ENCODE data around the gene FBXO40. TPM values are rescaled to one million over a fixed set of nuclear protein-coding genes. Genes with fewer than 3 reads are reported as not detected.

Gene FBXO40
- total RNA-seq, 4 donors from 2014 or later = 7.2 to 40.8 (median 28.7) TPM

DNA sequence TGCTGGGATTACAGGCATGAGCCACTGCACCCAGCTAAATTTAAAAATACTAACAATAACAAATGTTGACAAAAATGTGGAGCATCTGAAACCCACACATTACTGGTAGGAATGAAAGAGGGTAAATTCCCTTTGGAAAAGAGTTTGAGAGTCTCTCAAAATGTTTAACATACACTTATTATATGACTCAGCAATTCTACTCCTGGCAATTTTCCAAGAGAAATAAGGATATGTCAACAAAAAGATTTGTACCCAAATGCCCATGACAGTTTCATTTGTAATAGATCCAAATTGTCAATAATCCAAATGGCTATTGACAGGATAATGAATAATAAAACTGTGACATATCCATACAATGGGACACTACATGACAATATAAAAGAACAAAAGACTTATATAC is 58.5 kb downstream of the FBXO40 start:
- intact Hi-C loops (cut with DNase I; ENCODE audit: low total_unique reads) = no loop called here
- TF ChIP-seq, protein P1, sequence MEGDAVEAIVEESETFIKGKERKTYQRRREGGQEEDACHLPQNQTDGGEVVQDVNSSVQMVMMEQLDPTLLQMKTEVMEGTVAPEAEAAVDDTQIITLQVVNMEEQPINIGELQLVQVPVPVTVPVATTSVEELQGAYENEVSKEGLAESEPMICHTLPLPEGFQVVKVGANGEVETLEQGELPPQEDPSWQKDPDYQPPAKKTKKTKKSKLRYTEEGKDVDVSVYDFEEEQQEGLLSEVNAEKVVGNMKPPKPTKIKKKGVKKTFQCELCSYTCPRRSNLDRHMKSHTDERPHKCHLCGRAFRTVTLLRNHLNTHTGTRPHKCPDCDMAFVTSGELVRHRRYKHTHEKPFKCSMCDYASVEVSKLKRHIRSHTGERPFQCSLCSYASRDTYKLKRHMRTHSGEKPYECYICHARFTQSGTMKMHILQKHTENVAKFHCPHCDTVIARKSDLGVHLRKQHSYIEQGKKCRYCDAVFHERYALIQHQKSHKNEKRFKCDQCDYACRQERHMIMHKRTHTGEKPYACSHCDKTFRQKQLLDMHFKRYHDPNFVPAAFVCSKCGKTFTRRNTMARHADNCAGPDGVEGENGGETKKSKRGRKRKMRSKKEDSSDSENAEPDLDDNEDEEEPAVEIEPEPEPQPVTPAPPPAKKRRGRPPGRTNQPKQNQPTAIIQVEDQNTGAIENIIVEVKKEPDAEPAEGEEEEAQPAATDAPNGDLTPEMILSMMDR (IDR thresholded peaks at IDR 0.05 in 4 of 5, conservative IDR thresholded peaks at IDR 0.05 in 1 of 5) = no peak
- no peak for TF ChIP-seq POLR2A (IDR thresholded peaks at IDR 0.05)
- no peak for ATAC-seq
- in situ Hi-C loops (cut with MboI; ENCODE audit: low sequenced_read_pairs in 4 of 4) = no loop called here
- peaks cover 17 to 21% of the 10 kb centered on the region in 2 donors for H3K4me1 ChIP-seq
- H3K36me3 ChIP-seq = no peaks in the 10 kb centered on the region
- H3K27me3 ChIP-seq = no peaks in the 10 kb centered on the region
- H3K27ac ChIP-seq = peak overlapping the region; percentile 7 to 38 (median 26)
- H3K4me3 ChIP-seq = no peak overlapping the region
- DNase-seq = no peak
- no peaks in the 10 kb centered on the region for H3K9me3 ChIP-seq

DNA sequence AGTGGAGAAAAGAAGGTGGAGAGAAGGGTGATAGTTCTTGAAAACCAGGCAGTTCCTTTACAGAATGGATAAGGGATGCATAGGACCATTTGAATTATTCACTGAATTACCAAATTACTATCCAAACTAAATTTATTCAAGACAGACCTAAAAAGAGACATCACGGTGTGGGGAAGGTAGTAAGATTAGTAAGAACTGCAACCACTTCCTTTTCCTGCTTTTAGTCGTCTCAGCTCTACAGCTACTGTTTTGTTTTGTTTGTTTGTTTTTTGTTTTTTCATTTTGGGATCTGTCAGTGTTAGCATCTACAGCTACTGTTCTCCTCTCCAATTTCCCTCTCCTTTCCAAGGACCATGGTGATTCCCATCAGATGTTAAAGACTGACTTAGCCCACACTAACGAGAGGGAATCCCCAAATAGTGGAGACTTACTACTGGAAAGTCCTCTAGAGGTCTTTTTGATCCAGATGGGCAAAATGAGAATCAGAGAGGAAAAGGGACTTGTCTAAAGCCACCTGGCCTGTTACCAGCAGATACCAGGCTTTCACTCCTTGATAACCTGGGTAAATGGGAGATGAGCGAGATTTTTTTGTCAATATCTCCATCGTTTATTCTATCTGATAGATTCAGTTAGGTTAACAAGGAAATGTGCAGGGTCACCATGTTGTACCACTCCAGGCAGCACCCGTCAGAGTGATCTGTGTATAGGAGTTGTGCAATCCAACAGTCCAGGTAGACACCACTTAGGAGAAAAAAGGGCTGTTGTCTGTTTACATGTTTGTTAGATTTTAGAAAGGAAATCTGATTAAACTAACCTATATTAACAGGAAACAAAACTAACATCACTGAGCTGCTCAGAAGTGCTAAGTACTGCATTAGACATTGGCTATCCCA is 61.6 kb downstream of the FBXO40 start:
- no peak for DNase-seq
- Histone ChIP-seq H3K4me1 (peaks cover 0 to 6% of the 10 kb centered on the region in 2 donors), H3K27me3 (no peaks in the 10 kb centered on the region), H3K27ac (no peak overlapping the region), H3K9me3 (no peaks in the 10 kb centered on the region), H3K36me3 (no peaks in the 10 kb centered on the region), H3K4me3 (no peak overlapping the region)
- intact Hi-C loops (cut with DNase I; ENCODE audit: low total_unique reads) (no loop called here), in situ Hi-C loops (cut with MboI; ENCODE audit: low sequenced_read_pairs in 4 of 4) (no loop called here)
- TF ChIP-seq, protein P1 (IDR thresholded peaks at IDR 0.05 in 4 of 5, conservative IDR thresholded peaks at IDR 0.05 in 1 of 5) = no peak
- TF ChIP-seq POLR2A (IDR thresholded peaks at IDR 0.05) = no peak
- no peak for ATAC-seq

DNA sequence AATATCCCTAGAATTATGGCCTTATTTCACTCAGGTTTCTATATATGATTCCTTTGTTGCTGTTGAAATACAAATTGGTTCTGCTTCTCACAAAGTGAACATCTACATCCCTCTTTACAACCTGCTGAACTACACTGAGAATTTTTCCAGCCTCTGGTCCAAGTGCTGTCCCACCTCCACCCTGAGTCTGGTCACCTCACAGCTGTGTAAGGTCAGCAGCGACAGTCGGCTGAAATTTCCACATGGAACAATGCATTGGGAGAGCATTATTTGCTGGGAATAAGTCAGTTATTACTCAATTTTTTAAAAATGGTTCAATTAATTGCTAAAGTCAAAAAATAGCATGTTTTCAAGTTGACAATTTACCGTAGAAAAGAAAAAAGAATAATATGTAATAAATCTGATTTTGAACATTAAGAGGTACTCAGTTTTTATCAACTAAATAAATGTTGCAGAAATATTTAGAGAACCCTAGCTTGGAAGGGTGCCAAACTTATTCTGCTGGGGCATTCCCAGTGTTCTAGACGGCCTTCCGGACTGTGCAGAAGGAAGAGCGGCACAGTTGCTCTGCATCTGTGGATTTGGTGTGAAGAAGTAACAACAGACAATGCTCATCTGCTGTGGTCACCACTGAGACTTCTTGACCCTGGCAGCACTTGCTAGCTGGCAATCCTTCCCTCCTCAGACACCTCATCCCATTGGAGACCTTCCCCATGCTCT is 65.7 kb downstream of the FBXO40 start:
- H3K4me1 ChIP-seq = peaks cover 8 to 12% of the 10 kb centered on the region in 2 donors
- no peaks in the 10 kb centered on the region for H3K9me3 ChIP-seq
- H3K36me3 ChIP-seq = peaks cover 0 to 1% of the 10 kb centered on the region in 2 donors
- intact Hi-C loops (cut with DNase I; ENCODE audit: low total_unique reads) (no loop called here), in situ Hi-C loops (cut with MboI; ENCODE audit: low sequenced_read_pairs in 4 of 4) (no loop called here)
- no peak for TF ChIP-seq POLR2A (IDR thresholded peaks at IDR 0.05)
- TF ChIP-seq, protein P1 (IDR thresholded peaks at IDR 0.05 in 4 of 5, conservative IDR thresholded peaks at IDR 0.05 in 1 of 5) = no peak
- no peak for DNase-seq
- peak overlapping the region in 1 of 4 donors; percentile 3 for H3K4me3 ChIP-seq
- H3K27ac ChIP-seq = no peak overlapping the region
- H3K27me3 ChIP-seq = no peaks in the 10 kb centered on the region
- ATAC-seq = no peak

DNA sequence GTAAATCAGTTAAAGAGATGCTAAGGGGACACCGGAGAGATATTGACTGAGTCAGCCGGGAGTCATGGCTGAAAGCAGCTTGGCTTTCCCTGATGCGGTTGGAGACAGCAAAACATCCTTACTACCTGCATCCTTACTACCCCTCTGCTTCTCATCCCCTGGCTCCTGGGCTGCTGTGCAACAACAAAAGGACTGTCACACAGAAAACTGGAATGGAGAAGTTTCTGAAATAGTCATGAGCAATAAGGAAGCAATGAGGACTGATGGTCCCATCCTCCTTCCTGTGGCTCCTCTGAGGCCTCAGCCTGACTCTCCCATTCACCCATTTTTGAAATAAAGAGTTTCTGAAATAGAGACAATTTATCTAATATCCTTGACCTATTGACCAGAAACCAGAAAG is 66.4 kb downstream of the FBXO40 start:
- no peaks in the 10 kb centered on the region for H3K9me3 ChIP-seq
- TF ChIP-seq POLR2A (IDR thresholded peaks at IDR 0.05) = no peak
- TF ChIP-seq, protein P1 (IDR thresholded peaks at IDR 0.05 in 4 of 5, conservative IDR thresholded peaks at IDR 0.05 in 1 of 5) = no peak
- DNase-seq (no peak), ATAC-seq (no peak)
- no peaks in the 10 kb centered on the region for H3K27me3 ChIP-seq
- no peak overlapping the region for H3K27ac ChIP-seq
- peaks cover 8 to 12% of the 10 kb centered on the region in 2 donors for H3K4me1 ChIP-seq
- peaks cover 0 to 8% of the 10 kb centered on the region in 2 donors for H3K36me3 ChIP-seq
- peak overlapping the region in 1 of 4 donors; percentile 42 for H3K4me3 ChIP-seq
- in situ Hi-C loops (cut with MboI; ENCODE audit: low sequenced_read_pairs in 4 of 4) (no loop called here), intact Hi-C loops (cut with DNase I; ENCODE audit: low total_unique reads) (no loop called here)
